ENCODE data around the gene CHORDC1. TPM values are rescaled to one million over a fixed set of nuclear protein-coding genes. Genes with fewer than 3 reads are reported as not detected.

The CHORDC1 gene
- total RNA-seq, 1 experiment from 2014 or later, result 88.8 TPM

Other genes starting within 250 kb of the CHORDC1 start
- gene TRIM49C, start 191.9 kb downstream of the CHORDC1 start, total RNA-seq (2021; ENCODE audit: unreplicated experiment), result not detected
- not detected for gene UBTFL1, start 137.1 kb downstream of the CHORDC1 start, total RNA-seq (2021; ENCODE audit: unreplicated experiment)
- not detected for gene NAALAD2, start 88.4 kb downstream of the CHORDC1 start, total RNA-seq (2021; ENCODE audit: unreplicated experiment)

All from Panc1 (cell line).